ENCODE measurements around the gene PCNX2. TPM values are rescaled to one million over a fixed set of nuclear protein-coding genes. Genes with fewer than 3 reads are reported as not detected.
A peak's percentile ranks its signal among the peaks of the same experiment; 100 is the strongest.
"Not testable (repeated sequence)": the region's sequence is repeated elsewhere in the genome, so short reads cannot be mapped to it uniquely, and the experiment has no call there.

Gene PCNX2
- total RNA-seq, 1 donor from 2014 or later: 1.3 TPM

GRCh38 chr1:233182587-233182986 is 112.9 kb downstream of the PCNX2 start:
- intact Hi-C loops (cut with micrococcal nuclease): no loop called here
- DNase-seq: no peak
- no peak for ATAC-seq

DNA sequence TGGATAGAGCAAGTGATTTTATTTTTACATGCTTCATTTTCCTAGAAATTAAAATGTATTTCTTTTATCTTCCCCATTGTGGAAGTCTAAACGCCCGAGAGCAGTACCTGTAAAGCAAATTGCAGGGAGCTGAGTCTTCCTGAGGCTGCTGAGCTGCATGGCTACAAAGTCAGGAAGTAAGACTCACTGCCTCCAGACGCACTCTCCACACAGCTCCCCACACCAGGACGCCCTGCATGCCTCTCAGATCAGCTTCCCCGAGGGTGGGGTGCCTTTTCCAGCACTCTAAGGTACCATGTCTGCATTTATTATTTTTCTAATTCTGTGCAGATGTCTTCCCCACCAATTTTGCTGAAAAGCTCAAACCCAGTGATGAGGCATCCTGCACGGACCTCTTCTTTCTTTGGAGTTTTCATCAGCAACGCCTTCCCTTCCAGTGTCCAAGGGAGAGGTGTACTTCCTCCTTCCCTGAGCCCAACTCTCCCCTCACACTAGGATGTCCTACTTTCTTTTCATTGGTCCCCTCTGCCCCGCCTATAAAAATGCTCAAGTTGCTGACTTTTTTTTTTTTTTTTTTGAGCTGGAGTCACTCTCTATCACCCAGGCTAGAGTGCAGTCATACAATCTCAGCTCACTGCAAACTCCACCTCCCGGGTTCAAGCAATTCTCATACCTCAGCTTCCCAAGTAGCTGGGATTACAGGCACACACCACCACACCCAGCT is 114.7 kb downstream of the PCNX2 start:
- intact Hi-C loops (cut with micrococcal nuclease): no loop called here
- no peak for DNase-seq
- ATAC-seq: no peak

GRCh38 chr1:233179638-233180037 is 115.9 kb downstream of the PCNX2 start:
- ATAC-seq; DNase-seq; intact Hi-C loops (cut with micrococcal nuclease): not testable (repeated sequence)

DNA sequence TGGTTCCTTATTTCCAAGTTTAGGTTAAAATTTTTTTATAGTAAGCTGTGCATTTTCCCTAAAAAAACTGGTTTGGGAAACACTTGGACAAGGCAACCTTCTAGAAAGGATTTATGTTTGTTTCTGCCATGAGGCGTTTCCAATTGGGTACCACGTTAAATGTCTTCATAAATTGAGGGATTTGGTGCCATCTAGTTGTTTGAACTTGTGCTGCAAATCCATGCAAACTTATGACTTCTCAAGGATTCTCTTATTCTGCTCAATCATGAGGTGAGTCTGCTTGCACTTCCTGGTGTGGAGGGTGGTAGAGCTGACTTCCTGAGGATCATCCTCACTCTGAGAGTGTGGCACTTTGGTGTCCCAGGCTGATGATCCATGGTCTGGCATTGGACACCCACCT is 123.3 kb downstream of the PCNX2 start:
- DNase-seq: no peak
- intact Hi-C loops (cut with micrococcal nuclease): loop anchor here (5.0 kb wide), 1 partner anchor 530 kb away; no protein-coding TSS in a partner anchor
- peak; percentile 57 for ATAC-seq

- ATAC-seq (no peak), DNase-seq (no peak)
- intact Hi-C loops (cut with micrococcal nuclease): loop anchor here (5.0 kb wide), 1 partner anchor 528 kb away; no protein-coding TSS in a partner anchor
These were observed 124.8 kb downstream of the PCNX2 start for GRCh38 chr1:233170741-233171140.

DNA sequence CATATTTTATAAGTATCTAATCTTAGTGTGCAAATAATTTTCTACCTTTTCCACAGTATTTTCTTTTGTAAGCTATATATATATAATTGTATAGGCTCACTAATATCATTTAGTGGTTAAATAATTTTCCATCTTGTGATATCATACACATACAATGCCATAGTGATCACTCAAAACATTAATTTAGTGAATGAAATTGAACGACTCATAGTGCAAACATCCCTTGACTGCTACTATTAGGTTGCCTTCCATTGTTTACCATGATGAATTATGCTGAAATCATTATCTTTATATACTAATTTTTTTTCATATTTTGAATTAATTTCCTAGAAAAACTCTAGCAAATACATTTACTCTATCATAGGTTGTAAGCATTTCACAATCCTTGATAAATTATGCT is 127.1 kb downstream of the PCNX2 start:
- DNase-seq: no peak
- intact Hi-C loops (cut with micrococcal nuclease): no loop called here
- no peak for ATAC-seq

DNA sequence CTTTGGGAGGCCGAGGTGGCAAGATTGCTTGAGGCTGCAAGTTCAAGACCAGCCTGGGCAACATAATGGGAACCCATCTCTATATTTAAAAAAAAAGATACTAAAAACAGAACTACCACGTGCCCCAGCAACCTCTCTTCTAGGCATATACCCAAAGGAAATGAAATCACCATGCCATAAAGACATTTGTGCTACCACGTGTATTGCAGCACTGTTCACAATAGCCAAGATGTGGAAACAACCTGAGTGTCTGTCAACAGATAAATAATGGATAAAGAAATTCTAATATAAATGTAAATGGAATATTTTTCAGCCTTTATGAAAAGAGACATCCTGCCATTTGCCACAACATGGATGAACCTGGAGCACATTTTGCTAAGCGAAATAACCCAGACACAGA is 128.6 kb downstream of the PCNX2 start:
- intact Hi-C loops (cut with micrococcal nuclease): no loop called here
- DNase-seq (no peak), ATAC-seq (no peak)

DNA sequence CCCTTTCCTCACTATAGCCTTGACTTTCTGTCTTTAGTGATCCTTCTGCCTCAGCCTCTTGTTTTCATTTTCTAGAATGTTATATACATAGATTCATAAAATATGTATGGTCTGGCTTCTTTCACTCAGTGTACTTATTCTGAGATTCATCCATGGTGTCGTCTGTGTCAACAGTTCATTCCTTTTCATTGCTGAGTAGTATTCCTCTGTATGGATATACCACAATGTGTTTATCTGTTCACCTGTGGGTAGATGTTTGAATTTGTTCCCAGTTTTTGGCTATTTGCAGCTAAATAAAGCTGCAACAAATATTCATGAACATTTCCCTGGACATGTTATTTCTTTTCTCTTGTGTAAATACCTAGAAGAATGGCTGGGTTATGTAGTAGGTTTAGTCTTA is 131.8 kb downstream of the PCNX2 start:
- no peak for ATAC-seq
- DNase-seq: no peak
- intact Hi-C loops (cut with micrococcal nuclease): no loop called here

GRCh38 chr1:233158322-233158721 is 137.2 kb downstream of the PCNX2 start:
- ATAC-seq (no peak), DNase-seq (no peak)
- intact Hi-C loops (cut with micrococcal nuclease): no loop called here

DNA sequence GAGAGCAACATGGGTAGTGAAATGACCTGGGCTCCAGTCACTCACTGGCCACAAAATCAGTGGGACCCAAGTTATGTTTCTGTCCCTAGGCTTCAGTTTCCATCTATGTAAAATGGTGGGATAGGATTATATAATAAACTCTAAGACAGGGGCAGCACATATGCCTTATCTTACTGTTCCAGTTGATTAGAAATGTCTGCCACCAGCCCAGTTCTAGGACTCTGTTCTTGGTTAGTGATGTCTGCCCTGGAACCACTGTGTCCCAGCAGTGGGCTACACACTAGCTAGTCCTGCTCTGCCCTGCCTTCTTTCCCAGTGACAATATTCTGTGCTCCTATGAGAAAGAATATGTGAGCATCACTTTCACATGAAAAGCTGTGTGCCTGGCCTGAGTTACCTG is 138.3 kb downstream of the PCNX2 start:
- intact Hi-C loops (cut with micrococcal nuclease): no loop called here
- ATAC-seq: no peak
- DNase-seq: no peak

- DNase-seq (peak; percentile 60), ATAC-seq (peak; percentile 98)
- intact Hi-C loops (cut with micrococcal nuclease): no loop called here
These were observed 143.7 kb downstream of the PCNX2 start for GRCh38 chr1:233151861-233152260.

DNA sequence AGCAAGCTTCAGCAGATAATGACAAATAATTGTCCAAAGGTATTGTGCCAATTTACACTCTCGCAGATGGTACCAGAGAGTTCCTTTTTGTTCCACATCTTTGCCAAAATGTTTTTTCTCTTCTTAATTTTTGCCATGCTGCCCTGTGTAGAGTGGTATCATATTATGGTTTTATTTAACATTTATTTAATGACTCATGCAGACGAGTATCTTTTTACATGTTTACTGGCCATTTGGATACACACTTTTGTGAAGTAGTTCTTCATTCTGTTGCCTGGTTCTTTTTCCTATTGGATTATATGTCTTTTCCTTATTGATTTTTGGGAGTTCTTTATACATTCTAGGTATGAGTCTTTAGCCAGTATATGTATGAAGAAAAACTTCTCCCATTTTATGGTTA is 151.1 kb downstream of the PCNX2 start:
- DNase-seq: no peak
- intact Hi-C loops (cut with micrococcal nuclease): no loop called here
- no peak for ATAC-seq

GRCh38 chr1:233143241-233143640 is 152.3 kb downstream of the PCNX2 start:
- DNase-seq (no peak), ATAC-seq (no peak)
- intact Hi-C loops (cut with micrococcal nuclease): no loop called here

GRCh38 chr1:233140974-233141373 is 154.6 kb downstream of the PCNX2 start:
- no peak for DNase-seq
- peak; percentile 78 for ATAC-seq
- intact Hi-C loops (cut with micrococcal nuclease): no loop called here

- ATAC-seq (peak; percentile 48), DNase-seq (no peak)
These were observed 155.0 kb downstream of the PCNX2 start for GRCh38 chr1:233140499-233140898.

GRCh38 chr1:233138788-233139585 is 156.5 kb downstream of the PCNX2 start:
- no peak for ATAC-seq
- intact Hi-C loops (cut with micrococcal nuclease): no loop called here
- no peak for DNase-seq

More at GRCh38 chr1:233140499-233140898, 155.0 kb downstream of the PCNX2 start:
- intact Hi-C loops (cut with micrococcal nuclease): no loop called here

DNA sequence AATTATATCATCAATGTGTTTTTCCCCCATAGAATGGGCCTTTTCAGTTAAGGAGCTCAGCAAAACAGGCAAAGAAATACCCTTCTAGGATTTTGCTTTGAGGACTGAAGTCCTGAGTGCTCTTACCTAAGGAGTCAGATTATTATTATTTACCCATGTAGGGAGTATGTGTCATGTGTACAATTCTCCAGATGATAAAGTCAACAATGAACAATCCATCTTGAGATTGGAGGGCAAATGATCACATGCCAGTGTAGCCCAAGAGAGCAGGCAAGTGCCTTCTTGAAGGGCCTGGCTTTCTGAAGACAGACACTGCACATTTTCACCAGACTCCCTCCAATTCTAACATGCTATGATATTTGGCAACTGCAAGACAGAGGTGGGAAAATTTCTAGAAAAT is 159.7 kb downstream of the PCNX2 start:
- no peak for DNase-seq
- ATAC-seq: no peak
- intact Hi-C loops (cut with micrococcal nuclease): no loop called here

- intact Hi-C loops (cut with micrococcal nuclease): no loop called here
- ATAC-seq: no peak
- no peak for DNase-seq
These were observed 163.1 kb downstream of the PCNX2 start for GRCh38 chr1:233132445-233132844.

GRCh38 chr1:233129031-233129430 is 166.5 kb downstream of the PCNX2 start:
- DNase-seq; ATAC-seq; intact Hi-C loops (cut with micrococcal nuclease): not testable (repeated sequence)

DNA sequence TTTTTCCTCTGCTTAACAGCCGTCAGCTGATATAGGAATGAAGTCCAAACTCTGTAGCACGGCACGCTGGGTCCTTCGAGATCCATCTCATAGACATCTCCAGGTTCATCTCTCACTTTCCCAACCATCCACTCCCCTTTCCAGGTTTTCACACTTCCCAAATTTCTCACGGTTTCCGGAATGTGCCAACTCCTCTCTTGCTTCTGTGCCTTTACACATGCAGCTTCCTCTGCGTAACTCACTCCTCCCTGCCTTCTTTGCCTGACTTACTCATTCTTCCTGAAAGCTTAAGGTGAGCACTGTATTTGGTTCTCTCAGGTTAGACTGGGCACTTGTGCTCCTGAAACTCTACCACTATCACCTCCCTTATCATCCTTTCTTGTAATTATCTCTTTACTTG is 168.4 kb downstream of the PCNX2 start:
- intact Hi-C loops (cut with micrococcal nuclease): no loop called here
- no peak for DNase-seq
- ATAC-seq: no peak

DNA sequence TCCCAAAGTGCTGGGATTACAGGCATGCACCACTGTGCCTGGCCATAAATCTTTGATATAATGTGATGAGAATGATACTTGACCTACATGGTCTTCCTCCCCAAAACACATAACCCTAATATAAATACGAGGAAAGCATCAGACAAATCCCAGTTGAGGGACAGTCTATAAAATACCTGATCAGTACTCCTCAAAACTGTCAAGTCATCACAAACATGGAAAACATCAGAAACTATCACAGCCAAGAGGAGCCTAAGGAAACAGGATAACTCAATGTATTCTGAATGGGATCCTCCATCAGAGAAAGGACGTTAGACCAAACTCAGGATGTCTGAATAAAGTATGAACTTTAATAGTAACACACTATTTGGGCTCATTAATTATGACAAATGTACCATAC is 172.7 kb downstream of the PCNX2 start:
- intact Hi-C loops (cut with micrococcal nuclease): no loop called here
- no peak for DNase-seq

More for the DNA sequence above, 172.7 kb downstream of the PCNX2 start:
- ATAC-seq: no peak
